ENCODE results near the gene ZNF497.

DNA sequence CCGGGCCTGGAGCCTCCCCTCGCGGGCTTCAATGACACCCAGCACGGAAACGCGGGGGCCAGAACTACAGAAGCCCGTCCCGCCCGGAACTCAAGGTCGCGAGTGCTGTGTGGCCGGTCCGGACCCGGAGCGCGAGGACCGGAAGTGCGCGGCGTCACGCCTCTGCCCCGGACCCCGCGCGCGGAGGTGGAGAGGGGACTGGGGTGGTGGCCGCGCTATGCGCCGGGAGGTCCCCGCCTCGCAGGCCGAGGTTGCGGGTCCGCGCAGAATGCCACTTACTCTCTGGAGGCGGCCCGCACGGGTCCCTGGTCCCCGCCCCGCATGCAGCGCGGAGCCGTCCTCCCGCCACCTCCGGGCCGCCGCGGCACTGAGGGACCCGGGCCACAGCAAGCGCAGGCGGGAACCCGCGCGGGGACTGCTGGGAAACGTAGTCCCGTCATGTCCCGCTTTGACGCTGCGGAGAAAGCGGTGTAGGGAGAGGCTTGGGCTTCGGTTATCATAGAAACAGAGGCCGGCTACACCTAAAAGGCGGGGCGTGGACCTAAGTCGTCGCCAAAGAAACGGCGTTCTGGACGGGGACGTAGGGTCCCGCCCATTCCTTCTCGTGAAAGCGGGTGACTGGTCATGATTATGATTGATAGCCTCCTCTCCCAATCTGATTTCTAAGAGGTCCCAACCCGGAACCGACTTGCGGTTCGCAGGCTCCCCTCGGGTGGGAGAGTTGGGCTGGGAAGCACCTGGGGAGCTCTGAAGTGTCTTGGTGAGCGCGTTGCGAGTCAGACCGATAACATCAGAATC lies 18.3 kb upstream of the ZNF497 start, which contains the start of gene ZNF837:
- TF ChIP-seq, protein P1, sequence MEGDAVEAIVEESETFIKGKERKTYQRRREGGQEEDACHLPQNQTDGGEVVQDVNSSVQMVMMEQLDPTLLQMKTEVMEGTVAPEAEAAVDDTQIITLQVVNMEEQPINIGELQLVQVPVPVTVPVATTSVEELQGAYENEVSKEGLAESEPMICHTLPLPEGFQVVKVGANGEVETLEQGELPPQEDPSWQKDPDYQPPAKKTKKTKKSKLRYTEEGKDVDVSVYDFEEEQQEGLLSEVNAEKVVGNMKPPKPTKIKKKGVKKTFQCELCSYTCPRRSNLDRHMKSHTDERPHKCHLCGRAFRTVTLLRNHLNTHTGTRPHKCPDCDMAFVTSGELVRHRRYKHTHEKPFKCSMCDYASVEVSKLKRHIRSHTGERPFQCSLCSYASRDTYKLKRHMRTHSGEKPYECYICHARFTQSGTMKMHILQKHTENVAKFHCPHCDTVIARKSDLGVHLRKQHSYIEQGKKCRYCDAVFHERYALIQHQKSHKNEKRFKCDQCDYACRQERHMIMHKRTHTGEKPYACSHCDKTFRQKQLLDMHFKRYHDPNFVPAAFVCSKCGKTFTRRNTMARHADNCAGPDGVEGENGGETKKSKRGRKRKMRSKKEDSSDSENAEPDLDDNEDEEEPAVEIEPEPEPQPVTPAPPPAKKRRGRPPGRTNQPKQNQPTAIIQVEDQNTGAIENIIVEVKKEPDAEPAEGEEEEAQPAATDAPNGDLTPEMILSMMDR (IDR thresholded peaks at IDR 0.05): no peak
- TF ChIP-seq RFX5 (IDR thresholded peaks at IDR 0.05; ENCODE audit: low read length) (peak; percentile 14; the same call in 1 of the 2 replicates), TAF1 (IDR thresholded peaks at IDR 0.05; ENCODE audit: borderline replicate concordance, low read depth, low read length) (peak; percentile 93), PBX3 (IDR thresholded peaks at IDR 0.05) (peak; percentile 99), POLR2AphosphoS5 (IDR thresholded peaks at IDR 0.05; ENCODE audit: low read depth, low read length) (peak; percentile 67), GATA2 (CRISPR knock-in tag; IDR thresholded peaks at IDR 0.05) (no peak), YY1 (IDR thresholded peaks at IDR 0.05; ENCODE audit: low read depth) (peak; percentile 74; the same call in 1 of the 2 replicates), EP300 (IDR thresholded peaks at IDR 0.05; ENCODE audit: borderline replicate concordance in 1 of 2, low read depth in 1 of 2, low read length in 1 of 2) (peak in 1 of 2 experiments; percentile 1; a peak in 1 of 4 replicates), SIN3A (IDR thresholded peaks at IDR 0.05; ENCODE audit: borderline replicate concordance, low read depth, low read length) (0 out of 2 replicates have a peak, but pooled peaks have one; percentile 63), SMC3 (IDR thresholded peaks at IDR 0.05; ENCODE audit: low read depth, low read length) (no peak; the same call in 1 of the 2 replicates)
- TF ChIP-seq, protein P2, sequence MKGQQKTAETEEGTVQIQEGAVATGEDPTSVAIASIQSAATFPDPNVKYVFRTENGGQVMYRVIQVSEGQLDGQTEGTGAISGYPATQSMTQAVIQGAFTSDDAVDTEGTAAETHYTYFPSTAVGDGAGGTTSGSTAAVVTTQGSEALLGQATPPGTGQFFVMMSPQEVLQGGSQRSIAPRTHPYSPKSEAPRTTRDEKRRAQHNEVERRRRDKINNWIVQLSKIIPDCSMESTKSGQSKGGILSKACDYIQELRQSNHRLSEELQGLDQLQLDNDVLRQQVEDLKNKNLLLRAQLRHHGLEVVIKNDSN (IDR thresholded peaks at IDR 0.05; ENCODE audit: borderline replicate concordance, low read depth): peak; percentile 76
- TF ChIP-seq, protein P3, sequence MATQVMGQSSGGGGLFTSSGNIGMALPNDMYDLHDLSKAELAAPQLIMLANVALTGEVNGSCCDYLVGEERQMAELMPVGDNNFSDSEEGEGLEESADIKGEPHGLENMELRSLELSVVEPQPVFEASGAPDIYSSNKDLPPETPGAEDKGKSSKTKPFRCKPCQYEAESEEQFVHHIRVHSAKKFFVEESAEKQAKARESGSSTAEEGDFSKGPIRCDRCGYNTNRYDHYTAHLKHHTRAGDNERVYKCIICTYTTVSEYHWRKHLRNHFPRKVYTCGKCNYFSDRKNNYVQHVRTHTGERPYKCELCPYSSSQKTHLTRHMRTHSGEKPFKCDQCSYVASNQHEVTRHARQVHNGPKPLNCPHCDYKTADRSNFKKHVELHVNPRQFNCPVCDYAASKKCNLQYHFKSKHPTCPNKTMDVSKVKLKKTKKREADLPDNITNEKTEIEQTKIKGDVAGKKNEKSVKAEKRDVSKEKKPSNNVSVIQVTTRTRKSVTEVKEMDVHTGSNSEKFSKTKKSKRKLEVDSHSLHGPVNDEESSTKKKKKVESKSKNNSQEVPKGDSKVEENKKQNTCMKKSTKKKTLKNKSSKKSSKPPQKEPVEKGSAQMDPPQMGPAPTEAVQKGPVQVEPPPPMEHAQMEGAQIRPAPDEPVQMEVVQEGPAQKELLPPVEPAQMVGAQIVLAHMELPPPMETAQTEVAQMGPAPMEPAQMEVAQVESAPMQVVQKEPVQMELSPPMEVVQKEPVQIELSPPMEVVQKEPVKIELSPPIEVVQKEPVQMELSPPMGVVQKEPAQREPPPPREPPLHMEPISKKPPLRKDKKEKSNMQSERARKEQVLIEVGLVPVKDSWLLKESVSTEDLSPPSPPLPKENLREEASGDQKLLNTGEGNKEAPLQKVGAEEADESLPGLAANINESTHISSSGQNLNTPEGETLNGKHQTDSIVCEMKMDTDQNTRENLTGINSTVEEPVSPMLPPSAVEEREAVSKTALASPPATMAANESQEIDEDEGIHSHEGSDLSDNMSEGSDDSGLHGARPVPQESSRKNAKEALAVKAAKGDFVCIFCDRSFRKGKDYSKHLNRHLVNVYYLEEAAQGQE (IDR thresholded peaks at IDR 0.05; ENCODE audit: low read depth, low read length): peak; percentile 28; the same call in 1 of the 2 replicates
- TF ChIP-seq, protein P4, sequence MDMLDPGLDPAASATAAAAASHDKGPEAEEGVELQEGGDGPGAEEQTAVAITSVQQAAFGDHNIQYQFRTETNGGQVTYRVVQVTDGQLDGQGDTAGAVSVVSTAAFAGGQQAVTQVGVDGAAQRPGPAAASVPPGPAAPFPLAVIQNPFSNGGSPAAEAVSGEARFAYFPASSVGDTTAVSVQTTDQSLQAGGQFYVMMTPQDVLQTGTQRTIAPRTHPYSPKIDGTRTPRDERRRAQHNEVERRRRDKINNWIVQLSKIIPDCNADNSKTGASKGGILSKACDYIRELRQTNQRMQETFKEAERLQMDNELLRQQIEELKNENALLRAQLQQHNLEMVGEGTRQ (IDR thresholded peaks at IDR 0.05; ENCODE audit: borderline replicate concordance, low read depth, low read length): no peak

Measured in SK-N-SH (cell line).